K562 (cell line): ENCODE results near the gene BNIP2. TPM values are rescaled to one million over a fixed set of nuclear protein-coding genes. Genes with fewer than 3 reads are reported as not detected.
A peak's percentile ranks its signal among the peaks of the same experiment; 100 is the strongest.

Experiments used
- ATAC-seq: fragments of 200-7000 bp; cut with Tn5 transposase; 3 replicates; pipeline ENCODE4 v1.9.1; 2020; ENCODE audit warnings: moderate library complexity
- BruUV-seq: library from RNA; stranded (reverse); fragments of 400-500 nt; replicated peaks from 2 replicates; lab custom pipeline; 2021; lab: Mats Ljungman, UMichigan
- CTCF ChIA-PET: fragments of 300-600 bp; formaldehyde crosslinking; extraction: SDS; loops from one replicate; lab custom pipeline; 2021; ENCODE audit warnings: low intra/inter-chr PET ratio; lab: Yijun Ruan, JAX
- POLR2A ChIA-PET: fragments of 300-600, 350-650 bp; sonication (Branson Sonifier 250); formaldehyde crosslinking; extraction: SDS; loops from one replicate; lab custom pipeline; 2021; ENCODE audit warnings: antibody characterized with exemption, inconsistent platforms; lab: Yijun Ruan, JAX
- DNase-seq, 4 experiments: peaks; one replicate each; pipeline versions ENCODE4 v3.0.0 to v3.0.0-alpha.2; 2011 to 2018; ENCODE audit warnings: low spot score in 3 of 4, mixed read lengths in 3 of 4; ENCODE audit errors: extremely low read depth in 1 of 4
- FAIRE-seq: peaks from 2 replicates; lab custom pipeline; 2011; peaks lifted over from hg19 to GRCh38; lab: Jason Lieb, UNC
- H2AFZ ChIP-seq: 2 replicates; pipeline ENCODE4 v1.6.0; 2011; ENCODE audit warnings: low read depth, low read length, control low read depth, inconsistent platforms
- H3K27ac ChIP-seq: fragments of 200-600 bp; 3 replicates; pipeline ENCODE4 v1.8.0; 2011; ENCODE audit warnings: low read depth, mild to moderate bottlenecking, control low read depth, inconsistent platforms, low read length, moderate library complexity, mixed read lengths; ENCODE audit errors: extremely low read depth
- H3K27me3 ChIP-seq, 2 experiments: fragments of 300-600 bp in 1 of 2; 2 replicates in 1 of 2; 3 replicates in 1 of 2; pipeline versions ENCODE4 v1.6.0 to v1.8.0; 2011; ENCODE audit warnings: inconsistent platforms in 2 of 2, low read length in 2 of 2, mild to moderate bottlenecking in 1 of 2, mixed read lengths in 1 of 2, moderate library complexity in 1 of 2; ENCODE audit not compliant: control insufficient read depth in 2 of 2, insufficient read depth in 2 of 2
- H3K36me3 ChIP-seq: fragments of 300-600 bp; 3 replicates; pipeline ENCODE4 v1.8.0; 2011; ENCODE audit warnings: mild to moderate bottlenecking, low read length, inconsistent platforms; ENCODE audit not compliant: control insufficient read depth, insufficient read depth
- H3K4me1 ChIP-seq, 2 experiments: fragments of 200-600 bp in 1 of 2; replicated peaks in 1 of 2; 2 replicates in 1 of 2; 3 replicates in 1 of 2; pipeline versions ENCODE4 v1.5.1 to v1.8.0; 2011; ENCODE audit warnings: inconsistent platforms in 2 of 2, low read length in 2 of 2, mild to moderate bottlenecking in 1 of 2, mixed read lengths in 1 of 2, moderate library complexity in 1 of 2; ENCODE audit not compliant: control insufficient read depth in 2 of 2, insufficient read depth in 2 of 2
- H3K4me2 ChIP-seq: 2 replicates; pipeline ENCODE4 v1.6.1; 2011; ENCODE audit warnings: low read length, control low read depth, inconsistent platforms, mixed read lengths; ENCODE audit not compliant: insufficient read depth
- H3K4me3 ChIP-seq: fragments of 200-600 bp; sonication (generic), shearing (Covaris generic); 2 replicates; pipeline ENCODE4 v1.5.1; 2016; ENCODE audit warnings: control low read depth, inconsistent platforms
- H3K79me2 ChIP-seq: fragments of 200-600 bp; 3 replicates; pipeline ENCODE4 v1.8.0; 2011; ENCODE audit warnings: low read length, inconsistent platforms; ENCODE audit not compliant: control insufficient read depth, insufficient read depth
- H3K9ac ChIP-seq, 2 experiments: 2 replicates each; pipeline versions ENCODE4 v1.6.0 to v1.6.1; 2011; ENCODE audit warnings: low read depth in 2 of 2, low read length in 2 of 2, control low read depth in 1 of 2, inconsistent platforms in 1 of 2, mild to moderate bottlenecking in 1 of 2, mixed read lengths in 1 of 2; ENCODE audit not compliant: insufficient read depth in 1 of 2
- H3K9me1 ChIP-seq: one replicate; pipeline ENCODE4 v1.6.0; 2011; ENCODE audit warnings: inconsistent platforms, mild to moderate bottlenecking, low read length, moderate library complexity; ENCODE audit not compliant: control insufficient read depth, insufficient read depth
- H3K9me3 ChIP-seq: replicated peaks from 2 replicates; pipeline ENCODE4 v1.5.1; 2011; ENCODE audit warnings: low read depth, low read length, inconsistent platforms; ENCODE audit not compliant: control insufficient read depth, insufficient read depth
- H4K20me1 ChIP-seq: replicated peaks from 2 replicates; pipeline ENCODE4 v1.6.1; 2011; ENCODE audit warnings: low read length, inconsistent platforms, mixed read lengths; ENCODE audit not compliant: control insufficient read depth, insufficient read depth
- ATF3 ChIP-seq, 2 experiments: fragments of 450-650 bp in 1 of 2; sonication (generic) in 1 of 2; formaldehyde crosslinking in 1 of 2; IDR thresholded peaks in 1 of 2; conservative IDR thresholded peaks in 1 of 2; 2 replicates each; pipeline versions ENCODE4 v1.6.1 to v1.8.1; 2016 to 2023; ENCODE audit warnings: mild to moderate bottlenecking in 2 of 2, moderate library complexity in 2 of 2, inconsistent platforms in 1 of 2, missing genetic modification reagents in 1 of 2
- C11orf30 ChIP-seq: fragments of 450-650 bp; IDR thresholded peaks from 2 replicates; pipeline ENCODE4 v1.6.1; 2016; ENCODE audit warnings: low read depth, mild to moderate bottlenecking
- CHD4 ChIP-seq: fragments of 200-600 bp; sonication (generic); IDR thresholded peaks from 3 replicates; pipeline ENCODE4 v1.6.1; 2012; ENCODE audit warnings: low read depth, mild to moderate bottlenecking, mixed read lengths, low read length, inconsistent platforms; ENCODE audit not compliant: insufficient read depth, insufficient replicate concordance, poor library complexity, severe bottlenecking
- CREB5 ChIP-seq: fragments of 250-450 bp; sonication (Bioruptor Pico); IDR thresholded peaks from 2 replicates; pipeline ENCODE4 v1.5.0; 2020; ENCODE audit warnings: mild to moderate bottlenecking
- FOSL1 ChIP-seq: fragments of 200-800 bp; sonication (Bioruptor generic); conservative IDR thresholded peaks from 2 replicates; pipeline ENCODE4 v1.6.1; 2016; ENCODE audit warnings: missing genetic modification characterization, missing compliant biosample characterization
- HSF4 ChIP-seq: fragments of 250-450 bp; sonication (Bioruptor Pico); IDR thresholded peaks from 2 replicates; pipeline ENCODE4 v2.1.2; 2022; ENCODE audit warnings: mild to moderate bottlenecking, moderate library complexity, borderline replicate concordance
- NCOA4 ChIP-seq: fragments of 450-650 bp; IDR thresholded peaks from 2 replicates; pipeline ENCODE4 v1.6.1; 2018; ENCODE audit warnings: mild to moderate bottlenecking; ENCODE audit not compliant: partially characterized antibody
- NONO ChIP-seq, 2 experiments: fragments of 200-400 bp in 1 of 2; fragments of 450-650 bp in 1 of 2; formaldehyde crosslinking in 1 of 2; IDR thresholded peaks; 2 replicates each; pipeline ENCODE4 v1.6.1; 2017; ENCODE audit warnings: low read depth in 2 of 2, mild to moderate bottlenecking in 2 of 2, moderate library complexity in 2 of 2, low read length in 1 of 2
- POU5F1 ChIP-seq: fragments of 150-350 bp; IDR thresholded peaks from 2 replicates; pipeline ENCODE4 v1.6.1; 2014; ENCODE audit warnings: borderline replicate concordance, low read length, low read depth, mild to moderate bottlenecking; ENCODE audit not compliant: partially characterized antibody
- SMARCA5 ChIP-seq: fragments of 450-650 bp; IDR thresholded peaks from 2 replicates; pipeline ENCODE4 v1.6.1; 2016
- SUPT5H ChIP-seq: fragments of 450-650 bp; IDR thresholded peaks from 2 replicates; pipeline ENCODE4 v1.6.1; 2016
- XRCC3 ChIP-seq: fragments of 450-650 bp; IDR thresholded peaks from 2 replicates; pipeline ENCODE4 v1.6.1; 2017; ENCODE audit warnings: mild to moderate bottlenecking, moderate library complexity
- ZEB2 ChIP-seq: fragments of 450-650 bp; IDR thresholded peaks from 2 replicates; pipeline ENCODE4 v1.6.1; 2016
- ZNF143 ChIP-seq: sonication (generic); formaldehyde crosslinking; IDR thresholded peaks from 2 replicates; pipeline ENCODE4 v1.9.0; 2022; ENCODE audit warnings: mild to moderate bottlenecking, missing genetic modification reagents
- ZNF184 ChIP-seq: sonication (generic); formaldehyde crosslinking; IDR thresholded peaks from 2 replicates; pipeline ENCODE4 v1.5.0; 2020; ENCODE audit warnings: missing genetic modification reagents
- ZNF311 ChIP-seq: fragments of 250-450 bp; sonication (Bioruptor Pico); IDR thresholded peaks from 2 replicates; pipeline ENCODE4 v1.4.0; 2020; ENCODE audit warnings: mild to moderate bottlenecking, moderate library complexity
- WGBS: fragments of 100-300 bp; shearing (Covaris generic); methylation state at CpG from one replicate; pipeline ENCODE4 v1.1.6; 2016; ENCODE audit warnings: low coverage, mixed read lengths; ENCODE audit not compliant: insufficient coverage; ENCODE audit errors: missing lambda C conversion rate; 5-methylcytosine and 5-hydroxymethylcytosine counted together
- in situ Hi-C: fragments of 300-500 bp; cut with MboI; formaldehyde crosslinking; loops from 4 replicates; pipeline ENCODE4 v1.15.0; 2018; ENCODE audit warnings: inconsistent platforms, mixed read lengths
- intact Hi-C: fragments of 100-400 bp; cut with micrococcal nuclease; formaldehyde crosslinking; loops from 2 replicates; pipeline ENCODE4 v1.14.2; 2022
- polyA plus RNA-seq, 8 experiments: library from polyadenylated mRNA; depleted of rRNA in 4 of 8; stranded (reverse) in 5 of 8; unstranded in 3 of 8; fragments of >200 nt; fragmentation: Nextera tagmentation in 2 of 8; fragmentation: Illumina TruSeq in 1 of 8; extraction: Ambion mirVana in 2 of 8; extraction: Trizol in 1 of 8; gene quantifications; 2 replicates each; pipeline versions ENCODE4 v1.2.1 to v1.2.3, GENCODE V29; 2011 to 2014; ENCODE audit warnings: inconsistent platforms in 1 of 8, missing spikeins in 1 of 8
- total RNA-seq, 7 experiments: library from RNA; depleted of rRNA in 6 of 7; stranded (reverse); fragments of >200 nt in 6 of 7; fragmentation: Illumina TruSeq in 2 of 7; extraction: Trizol in 2 of 7; gene quantifications; 2 replicates each; pipeline versions ENCODE4 v1.2.1 to v1.2.3, GENCODE V29; 2011 to 2021; ENCODE audit warnings: low replicate concordance in 1 of 7

Gene BNIP2
- total and polyA plus RNA-seq, 9 of the 15 experiments (the other 6 are each of a cell fraction or from before 2014, with no cell fraction given), result 19.6 to 88.0 (median 52.5) TPM

GRCh38 chr15:59662260-59662659, 26.9 kb downstream of the BNIP2 start:
- ATAC-seq (no peak), DNase-seq (no peak), FAIRE-seq (peak; percentile 29)
- in situ Hi-C loops, result no loop called here
- no TSS peak for BruUV-seq
- Histone ChIP-seq H4K20me1 (no peaks in the 10 kb centered on the region), H3K9me3 (no peaks in the 10 kb centered on the region), H3K9me1 (no peaks in the 10 kb centered on the region), H3K9ac (no peak overlapping the region), H3K4me2 (no peak overlapping the region), H3K27ac (no peak overlapping the region), H3K27me3 (no peaks in the 10 kb centered on the region), H2AFZ (no peak overlapping the region), H3K79me2 (peaks cover under 1% of the 10 kb centered on the region; the same call in 2 of the 3 replicates), H3K4me1 (peaks cover 0 to 6% of the 10 kb centered on the region in 2 experiments; a peak in 1 of 5 replicates), H3K4me3 (no peak overlapping the region), H3K36me3 (peaks cover 60% of the 10 kb centered on the region)
- 62% methylated on average over 1 of the region's 1 CpG for WGBS
- intact Hi-C loops, result no loop called here
- CTCF ChIA-PET, result no interaction called here
- TF ChIP-seq ZEB2 (no peak), ATF3 (IDR thresholded peaks at IDR 0.05) (no peak), ATF3 (CRISPR knock-in tag; conservative IDR thresholded peaks at IDR 0.05) (no peak), ZNF143 (CRISPR knock-in tag) (no peak), FOSL1 (tag) (no peak), CREB5 (CRISPR knock-in tag) (no peak), NCOA4 (no peak), HSF4 (CRISPR knock-in tag) (no peak), SUPT5H (no peak), SMARCA5 (no peak), ZNF184 (CRISPR knock-in tag) (no peak), CHD4 (no peak), C11orf30 (no peak), NONO (IDR thresholded peaks at IDR 0.05; ENCODE audit: low read depth in 2 of 2, low read length in 1 of 2) (no peak), POU5F1 (no peak), XRCC3 (no peak), ZNF311 (CRISPR knock-in tag) (no peak)
- POLR2A ChIA-PET, result interaction anchor here (0.5 to 1.0 kb wide), 2 partner anchors 10 to 90 kb away, joined by 3 read pairs; no protein-coding TSS in a partner anchor
